Nephron progenitor cell (in vitro differentiated cells): ENCODE results near the gene SDK2.

Source experiments
- DNase-seq: peaks from one replicate; pipeline ENCODE4 v3.0.0; 2021
- H3K27ac Mint-ChIP-seq: 2 replicates; pipeline ENCODE4 v1.8.0; 2021; ENCODE audit warnings: mild to moderate bottlenecking, moderate library complexity, mixed read lengths
- H3K27me3 Mint-ChIP-seq: 2 replicates; pipeline ENCODE4 v1.8.0; 2021; ENCODE audit warnings: mild to moderate bottlenecking, low read depth, mixed read lengths; ENCODE audit not compliant: poor library complexity
- H3K36me3 Mint-ChIP-seq: 2 replicates; pipeline ENCODE4 v1.8.0; 2021; ENCODE audit warnings: low read depth, mixed read lengths
- H3K4me1 Mint-ChIP-seq: 2 replicates; pipeline ENCODE4 v1.8.0; 2021; ENCODE audit warnings: mixed read lengths
- H3K4me3 Mint-ChIP-seq: 2 replicates; pipeline ENCODE4 v1.8.0; 2021; ENCODE audit warnings: mild to moderate bottlenecking, moderate library complexity, mixed read lengths
- H3K9me3 Mint-ChIP-seq: 2 replicates; pipeline ENCODE4 v1.8.0; 2021; ENCODE audit warnings: mild to moderate bottlenecking, moderate library complexity, mixed read lengths
- TF ChIP-seq, protein P1 (sequence below): fragments of 200-600 bp; sonication (generic); IDR thresholded peaks from 2 replicates; pipeline ENCODE4 v1.5.0; 2021; ENCODE audit warnings: antibody characterized with exemption

The SDK2 gene

DNA sequence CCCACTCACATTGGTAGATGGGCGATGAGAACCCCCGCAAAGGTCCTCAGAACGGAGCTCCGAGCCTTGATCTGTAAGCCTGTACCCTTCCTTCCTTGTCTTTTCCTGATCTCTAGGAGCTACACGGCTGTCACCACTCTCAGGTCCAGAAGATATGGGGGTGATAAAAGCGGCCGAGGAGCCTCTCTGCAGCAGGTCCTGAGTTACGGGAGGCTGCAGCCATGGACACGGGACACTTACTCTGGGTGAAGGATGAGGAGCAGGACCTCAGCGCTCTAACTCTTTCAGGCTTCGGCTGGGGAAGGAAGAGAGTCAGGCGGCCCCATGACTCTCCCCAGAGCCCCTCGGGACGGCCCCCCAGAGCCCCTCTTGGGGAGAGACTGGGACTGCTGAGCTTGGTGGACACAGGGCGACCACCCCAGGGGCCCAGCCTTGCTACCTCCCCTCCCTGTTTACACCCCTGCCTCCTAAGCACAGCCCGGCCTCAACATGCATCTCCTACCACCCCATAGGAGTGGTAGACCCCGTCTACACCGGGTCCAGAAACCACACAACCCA, 74.4 kb downstream of the SDK2 start:
- peaks cover 8% of the 10 kb centered on the region for H3K36me3 Mint-ChIP-seq
- H3K9me3 Mint-ChIP-seq, result no peaks in the 10 kb centered on the region
- H3K4me1 Mint-ChIP-seq, result peaks cover 53% of the 10 kb centered on the region
- peak overlapping the region; percentile 63 for H3K27ac Mint-ChIP-seq
- no peak for DNase-seq
- peak overlapping the region; percentile 26 for H3K4me3 Mint-ChIP-seq
- H3K27me3 Mint-ChIP-seq, result peaks cover 2% of the 10 kb centered on the region
- TF ChIP-seq, protein P1, sequence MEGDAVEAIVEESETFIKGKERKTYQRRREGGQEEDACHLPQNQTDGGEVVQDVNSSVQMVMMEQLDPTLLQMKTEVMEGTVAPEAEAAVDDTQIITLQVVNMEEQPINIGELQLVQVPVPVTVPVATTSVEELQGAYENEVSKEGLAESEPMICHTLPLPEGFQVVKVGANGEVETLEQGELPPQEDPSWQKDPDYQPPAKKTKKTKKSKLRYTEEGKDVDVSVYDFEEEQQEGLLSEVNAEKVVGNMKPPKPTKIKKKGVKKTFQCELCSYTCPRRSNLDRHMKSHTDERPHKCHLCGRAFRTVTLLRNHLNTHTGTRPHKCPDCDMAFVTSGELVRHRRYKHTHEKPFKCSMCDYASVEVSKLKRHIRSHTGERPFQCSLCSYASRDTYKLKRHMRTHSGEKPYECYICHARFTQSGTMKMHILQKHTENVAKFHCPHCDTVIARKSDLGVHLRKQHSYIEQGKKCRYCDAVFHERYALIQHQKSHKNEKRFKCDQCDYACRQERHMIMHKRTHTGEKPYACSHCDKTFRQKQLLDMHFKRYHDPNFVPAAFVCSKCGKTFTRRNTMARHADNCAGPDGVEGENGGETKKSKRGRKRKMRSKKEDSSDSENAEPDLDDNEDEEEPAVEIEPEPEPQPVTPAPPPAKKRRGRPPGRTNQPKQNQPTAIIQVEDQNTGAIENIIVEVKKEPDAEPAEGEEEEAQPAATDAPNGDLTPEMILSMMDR, result no peak

DNA sequence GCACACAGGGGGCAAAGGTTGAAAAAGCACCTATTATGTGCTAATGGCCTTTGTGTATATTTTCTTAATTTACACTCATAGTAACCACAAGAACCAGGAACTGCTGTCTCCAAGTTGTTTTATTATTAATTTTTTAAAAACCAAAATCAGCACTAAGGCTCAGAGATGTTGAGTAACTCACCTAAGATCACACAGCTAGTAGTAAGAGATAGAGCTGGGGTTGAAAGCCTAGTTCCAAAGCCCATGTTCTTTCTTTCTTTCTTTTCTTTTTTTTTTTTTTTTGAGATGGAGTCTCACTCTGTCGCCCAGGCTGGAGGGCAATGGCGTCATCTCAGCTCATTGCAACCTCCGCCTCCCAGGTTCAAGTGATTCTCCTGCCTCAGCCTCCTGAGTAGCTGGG, 75.3 kb downstream of the SDK2 start:
- no peak for DNase-seq
- Mint-ChIP-seq H3K27me3 (peaks cover 2% of the 10 kb centered on the region), H3K27ac (no peak overlapping the region), H3K9me3 (no peaks in the 10 kb centered on the region), H3K4me3 (no peak overlapping the region), H3K36me3 (peaks cover 9% of the 10 kb centered on the region), H3K4me1 (peaks cover 53% of the 10 kb centered on the region)
- TF ChIP-seq, protein P1, result no peak

DNA sequence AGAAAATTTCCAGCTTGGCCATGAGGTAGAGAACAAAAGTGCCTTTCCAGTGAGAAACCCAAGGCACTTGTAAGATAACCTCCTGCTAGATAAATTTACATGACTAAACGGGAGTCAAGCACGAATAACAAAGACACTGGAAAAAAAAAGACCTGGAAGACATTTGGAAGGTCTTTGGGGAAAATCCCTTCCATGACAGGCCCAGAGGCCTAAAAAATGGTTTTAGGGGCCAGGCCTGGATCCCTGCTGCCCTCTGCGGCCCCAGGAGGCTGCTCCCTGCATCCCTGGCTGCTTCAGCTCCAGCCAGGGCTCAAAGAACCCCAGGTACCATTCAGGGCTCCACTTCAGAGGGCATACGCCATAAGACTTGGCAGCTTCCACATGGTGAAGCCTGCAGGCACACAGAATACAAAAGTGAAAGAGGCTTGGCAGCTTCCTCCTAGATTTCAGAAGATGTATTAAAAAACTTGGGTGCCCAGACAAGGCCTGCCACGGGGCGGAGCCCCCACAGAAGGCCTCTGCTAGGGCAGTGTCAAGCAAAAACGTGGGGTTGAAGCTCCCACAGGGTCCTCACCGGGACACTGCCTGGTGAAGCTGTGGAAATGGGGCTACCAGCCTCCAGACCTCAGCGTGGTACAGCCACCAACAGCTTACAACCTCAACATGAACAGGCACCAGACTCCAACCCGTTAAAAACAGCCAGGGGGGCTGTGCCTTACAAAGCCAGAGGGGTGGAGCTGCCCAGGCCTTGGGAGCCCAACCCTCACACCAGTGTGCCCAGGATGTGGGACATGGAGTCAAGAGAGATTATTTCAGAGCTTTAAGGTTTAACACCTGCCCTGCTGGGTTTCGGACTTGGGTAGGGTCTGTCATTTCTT, 77.1 kb downstream of the SDK2 start:
- TF ChIP-seq, protein P1, result no peak
- Mint-ChIP-seq H3K9me3 (no peaks in the 10 kb centered on the region), H3K4me3 (no peak overlapping the region), H3K27ac (no peak overlapping the region), H3K36me3 (peaks cover 9% of the 10 kb centered on the region), H3K4me1 (peaks cover 57% of the 10 kb centered on the region), H3K27me3 (peaks cover 2% of the 10 kb centered on the region)
- no peak for DNase-seq

DNA sequence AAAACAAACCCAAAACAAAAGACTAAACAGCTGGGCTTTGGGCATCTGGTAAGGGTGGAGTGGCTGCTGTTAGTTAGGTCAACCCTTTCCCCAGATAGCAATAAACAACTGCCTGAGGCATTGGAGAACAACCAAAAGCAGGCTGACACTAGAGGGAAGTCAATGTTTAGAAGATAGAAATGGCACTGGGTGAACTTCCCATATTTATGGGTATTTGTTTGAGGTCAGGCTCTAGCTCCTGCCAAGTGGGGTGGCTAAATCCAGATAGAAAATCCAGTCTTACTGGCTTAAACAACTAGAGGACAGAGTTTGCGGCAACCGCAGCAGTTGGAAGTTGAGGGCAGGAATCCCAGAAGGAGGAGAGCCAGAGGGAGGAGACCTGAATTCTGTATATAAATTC, 79.4 kb downstream of the SDK2 start:
- peaks cover 9% of the 10 kb centered on the region for H3K36me3 Mint-ChIP-seq
- peak overlapping the region; percentile 21 for H3K27ac Mint-ChIP-seq
- H3K4me1 Mint-ChIP-seq, result peaks cover 53% of the 10 kb centered on the region
- no peaks in the 10 kb centered on the region for H3K9me3 Mint-ChIP-seq
- TF ChIP-seq, protein P1, result no peak
- peaks cover 2% of the 10 kb centered on the region for H3K27me3 Mint-ChIP-seq
- DNase-seq, result no peak
- no peak overlapping the region for H3K4me3 Mint-ChIP-seq

DNA sequence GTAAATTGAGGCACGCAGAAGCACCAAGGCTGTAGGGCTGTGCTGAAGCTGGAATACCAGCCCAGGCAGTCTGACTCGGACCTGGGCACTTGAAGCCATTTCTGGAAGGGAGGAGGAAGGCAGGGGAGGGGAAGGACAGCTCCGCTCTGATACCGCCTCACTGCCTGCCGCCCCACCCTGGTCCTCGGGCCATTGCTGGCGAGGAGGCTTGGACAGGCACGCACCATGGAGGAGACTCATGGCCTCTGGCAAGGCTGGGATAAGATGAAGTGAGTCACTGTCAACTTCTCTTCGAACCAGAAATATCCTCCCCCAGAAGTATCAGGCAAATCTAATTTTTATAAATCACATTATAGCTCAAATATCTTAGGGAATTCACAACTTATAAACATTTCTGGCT, 81.3 kb downstream of the SDK2 start:
- Mint-ChIP-seq H3K9me3 (no peaks in the 10 kb centered on the region), H3K36me3 (peaks cover 4% of the 10 kb centered on the region), H3K27me3 (peaks cover 8% of the 10 kb centered on the region), H3K4me1 (peaks cover 52% of the 10 kb centered on the region), H3K27ac (no peak overlapping the region), H3K4me3 (no peak overlapping the region)
- TF ChIP-seq, protein P1, result no peak
- no peak for DNase-seq

DNA sequence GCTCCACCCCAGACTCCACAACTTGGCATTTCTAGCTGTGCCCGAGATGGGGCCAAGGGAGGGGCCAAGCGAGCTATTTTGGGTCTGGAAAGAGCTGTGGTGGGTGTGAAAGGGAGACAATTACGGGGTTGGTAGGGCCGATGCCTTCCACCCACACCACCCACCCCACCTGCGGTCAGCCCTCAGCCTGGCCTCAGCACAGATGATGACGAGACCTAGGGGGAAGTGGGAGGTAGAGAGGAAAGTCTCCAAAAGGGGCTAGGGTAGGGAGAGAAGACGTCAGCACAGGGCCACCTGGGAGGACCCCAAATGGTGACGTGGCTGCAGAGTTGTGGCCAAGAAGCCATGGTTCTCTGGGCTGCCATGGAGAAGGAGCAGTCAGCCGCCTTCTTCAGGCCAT, 83.1 kb downstream of the SDK2 start:
- Mint-ChIP-seq H3K36me3 (peaks cover 4% of the 10 kb centered on the region), H3K4me1 (peaks cover 43% of the 10 kb centered on the region), H3K27ac (no peak overlapping the region), H3K27me3 (peaks cover 8% of the 10 kb centered on the region), H3K9me3 (no peaks in the 10 kb centered on the region), H3K4me3 (no peak overlapping the region)
- TF ChIP-seq, protein P1, result no peak
- no peak for DNase-seq
